ENCODE data around the gene ZFHX3.
A peak's percentile ranks its signal among the peaks of the same experiment; 100 is the strongest.

- TF ChIP-seq TAF1 (conservative IDR thresholded peaks at IDR 0.05) (no peak), YY1 (IDR thresholded peaks at IDR 0.05) (peak; percentile 90), FOXA1 (IDR thresholded peaks at IDR 0.05) (peak; percentile 97)
These were observed 71.4 kb downstream of the ZFHX3 start for GRCh38 chr16:72976438-72977064.

Data from liver (tissue), 2 donors.